PC-3 (cell line): ENCODE measurements around the gene LGALS7.

Experiments used
- EZH2 ChIP-seq: fragments of 300-600 bp; sonication (generic); IDR thresholded peaks from one replicate; pipeline ENCODE4 v1.6.1; 2017; ENCODE audit warnings: antibody characterized with exemption, mild to moderate bottlenecking, low read length; ENCODE audit not compliant: unreplicated experiment
- TF ChIP-seq, protein P1 (sequence below): fragments of 300-600 bp; sonication (generic); conservative IDR thresholded peaks from 2 replicates; pipeline ENCODE4 v1.5.1; 2017; ENCODE audit warnings: antibody characterized with exemption, low read depth, mild to moderate bottlenecking, low read length

GRCh38 chr19:38737921-38738737, 35.2 kb downstream of the LGALS7 start:
- TF ChIP-seq, protein P1, sequence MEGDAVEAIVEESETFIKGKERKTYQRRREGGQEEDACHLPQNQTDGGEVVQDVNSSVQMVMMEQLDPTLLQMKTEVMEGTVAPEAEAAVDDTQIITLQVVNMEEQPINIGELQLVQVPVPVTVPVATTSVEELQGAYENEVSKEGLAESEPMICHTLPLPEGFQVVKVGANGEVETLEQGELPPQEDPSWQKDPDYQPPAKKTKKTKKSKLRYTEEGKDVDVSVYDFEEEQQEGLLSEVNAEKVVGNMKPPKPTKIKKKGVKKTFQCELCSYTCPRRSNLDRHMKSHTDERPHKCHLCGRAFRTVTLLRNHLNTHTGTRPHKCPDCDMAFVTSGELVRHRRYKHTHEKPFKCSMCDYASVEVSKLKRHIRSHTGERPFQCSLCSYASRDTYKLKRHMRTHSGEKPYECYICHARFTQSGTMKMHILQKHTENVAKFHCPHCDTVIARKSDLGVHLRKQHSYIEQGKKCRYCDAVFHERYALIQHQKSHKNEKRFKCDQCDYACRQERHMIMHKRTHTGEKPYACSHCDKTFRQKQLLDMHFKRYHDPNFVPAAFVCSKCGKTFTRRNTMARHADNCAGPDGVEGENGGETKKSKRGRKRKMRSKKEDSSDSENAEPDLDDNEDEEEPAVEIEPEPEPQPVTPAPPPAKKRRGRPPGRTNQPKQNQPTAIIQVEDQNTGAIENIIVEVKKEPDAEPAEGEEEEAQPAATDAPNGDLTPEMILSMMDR = no peak
- TF ChIP-seq EZH2 = no peak
